HG03045 (cell line): ENCODE data around the gene NTNG1.
"Not testable (repeated sequence)": the region's sequence is repeated elsewhere in the genome, so short reads cannot be mapped to it uniquely, and the experiment has no call there.

Experiments used
- ATAC-seq: cut with Tn5 transposase; IDR thresholded peaks from one replicate; pipeline ENCODE4 v1.9.1; 2021; ENCODE audit warnings: mild to moderate bottlenecking, moderate library complexity; ENCODE audit not compliant: unreplicated experiment

The NTNG1 gene

DNA sequence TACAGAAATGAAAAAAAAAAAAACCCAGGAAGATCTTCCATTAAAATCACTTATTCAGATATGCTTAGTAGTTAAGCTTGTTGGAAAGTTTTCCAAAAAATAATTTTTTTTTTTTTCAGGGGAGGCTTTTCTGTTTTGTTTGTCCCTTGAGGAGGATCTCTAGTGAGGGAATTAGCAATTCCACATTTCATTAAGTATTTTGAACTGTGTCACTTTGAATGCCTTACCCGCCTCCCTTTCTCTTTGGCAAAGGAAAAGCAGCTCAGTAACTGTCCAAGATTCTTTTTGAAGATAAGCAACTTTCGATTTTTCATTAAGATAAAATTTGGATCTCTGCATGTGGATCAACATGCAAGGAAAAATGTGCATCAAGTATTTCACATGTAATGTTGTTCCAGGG is 1.8 kb downstream of the NTNG1 start:
- ATAC-seq = no peak

DNA sequence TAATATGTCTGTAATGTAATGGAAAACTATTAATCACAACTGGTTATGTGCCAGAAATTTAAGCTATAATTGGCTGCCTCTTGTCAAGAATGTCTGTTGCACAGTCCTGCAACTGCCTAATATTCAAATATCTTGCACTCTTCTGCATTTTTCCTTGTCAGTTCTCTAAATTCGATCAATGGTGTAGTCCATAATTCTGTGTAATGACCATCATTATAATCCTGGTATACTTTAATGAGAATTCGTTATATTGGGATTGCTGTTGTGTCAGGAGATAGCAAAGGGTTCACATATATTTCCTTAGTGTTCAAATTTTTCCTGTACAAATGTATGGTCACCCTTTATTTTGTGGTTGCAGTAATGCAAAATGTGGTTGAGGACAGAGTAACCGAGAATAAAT is 4.8 kb downstream of the NTNG1 start:
- no peak for ATAC-seq

DNA sequence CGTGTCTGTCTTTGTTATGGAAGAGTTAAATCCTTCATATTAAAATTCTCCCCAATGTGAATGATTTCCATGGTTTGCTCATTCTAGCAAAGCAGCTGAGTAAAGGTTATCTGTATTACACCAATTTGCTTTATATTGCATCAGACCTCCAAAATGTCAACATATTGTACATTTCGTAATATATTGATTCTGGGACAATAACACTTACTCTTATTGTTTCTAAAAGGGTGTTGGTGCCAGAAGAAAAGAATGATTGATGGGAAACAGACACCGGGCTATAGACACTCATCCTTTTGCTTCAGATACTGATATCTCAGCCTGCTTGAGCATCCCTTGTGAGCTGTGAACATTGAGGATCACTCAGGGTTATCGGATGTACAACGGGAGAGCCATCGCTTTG is 7.0 kb downstream of the NTNG1 start:
- no peak for ATAC-seq

DNA sequence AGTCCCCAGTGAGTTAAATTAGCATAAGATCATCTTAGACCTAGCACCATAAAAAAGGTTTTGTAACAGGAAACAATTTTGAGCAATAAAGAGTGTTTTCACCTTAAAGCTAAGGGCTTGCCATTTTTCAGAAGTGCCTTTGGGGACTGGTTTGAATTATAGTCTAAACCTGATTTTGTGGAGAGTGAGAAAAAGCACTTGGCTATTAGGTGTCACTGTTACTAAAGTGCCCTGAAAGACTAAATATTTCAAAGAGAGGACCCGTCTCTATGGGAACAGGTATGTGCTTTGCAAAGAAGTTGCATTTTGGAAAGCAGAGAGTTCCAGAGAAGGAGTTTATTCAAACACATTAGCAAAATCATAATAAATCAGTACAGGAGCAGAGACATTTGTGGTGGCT is 9.1 kb downstream of the NTNG1 start:
- ATAC-seq = no peak

DNA sequence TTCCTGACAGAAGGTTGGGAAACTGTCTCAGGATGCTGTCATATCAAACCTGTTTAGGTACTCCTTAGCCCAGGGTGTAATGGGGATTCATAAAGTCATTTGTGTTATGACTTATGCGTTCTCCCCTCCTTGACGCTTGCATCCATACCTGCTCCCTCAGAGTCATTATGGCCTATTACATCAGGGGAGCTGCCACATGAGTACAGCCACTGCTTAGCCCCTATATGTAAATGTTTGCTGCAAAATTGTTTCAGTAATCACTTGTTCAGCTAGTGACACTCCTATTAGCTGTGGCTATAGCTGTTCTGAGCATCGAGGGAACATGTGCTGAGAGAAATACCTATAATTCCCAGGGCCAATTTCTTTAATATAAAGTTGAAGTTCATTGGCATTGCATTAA is 10.5 kb downstream of the NTNG1 start:
- ATAC-seq = no peak

DNA sequence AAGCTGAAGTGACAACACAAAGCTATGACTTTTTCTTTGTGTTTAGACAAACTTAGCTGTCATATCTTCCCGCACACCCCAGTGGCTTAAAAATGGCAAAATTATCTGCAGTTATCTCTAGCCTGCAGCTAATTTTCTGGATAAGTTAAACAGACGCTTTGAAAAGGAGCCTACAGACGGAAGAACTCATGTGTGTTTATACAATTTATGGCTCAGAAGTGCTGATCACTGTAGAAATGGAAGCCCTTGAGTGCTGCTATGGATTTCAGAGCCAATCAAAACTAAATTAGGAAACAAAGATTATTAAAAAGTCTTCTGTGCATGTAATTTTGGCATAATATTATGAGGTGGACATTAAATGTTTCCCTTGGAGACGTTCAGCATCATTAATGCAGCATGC is 11.6 kb downstream of the NTNG1 start:
- ATAC-seq = no peak

DNA sequence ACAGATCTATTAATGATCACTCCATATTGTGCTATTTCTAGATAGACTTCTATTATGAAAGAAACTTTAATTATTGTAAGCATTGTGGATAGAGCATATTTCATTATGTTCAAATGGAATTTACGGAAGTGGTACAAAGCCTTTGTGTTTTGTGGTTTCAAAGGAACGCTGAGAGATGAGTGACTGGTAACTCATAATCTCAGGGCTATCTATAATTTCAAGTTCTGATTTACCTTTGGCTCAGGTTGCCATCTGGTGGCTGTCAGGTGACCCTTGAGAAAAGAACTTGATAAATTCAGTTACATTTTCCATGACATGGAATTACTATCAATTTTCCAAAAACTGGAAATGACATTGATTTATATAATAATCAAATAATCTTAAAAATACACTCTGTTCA is 12.2 kb downstream of the NTNG1 start:
- no peak for ATAC-seq

DNA sequence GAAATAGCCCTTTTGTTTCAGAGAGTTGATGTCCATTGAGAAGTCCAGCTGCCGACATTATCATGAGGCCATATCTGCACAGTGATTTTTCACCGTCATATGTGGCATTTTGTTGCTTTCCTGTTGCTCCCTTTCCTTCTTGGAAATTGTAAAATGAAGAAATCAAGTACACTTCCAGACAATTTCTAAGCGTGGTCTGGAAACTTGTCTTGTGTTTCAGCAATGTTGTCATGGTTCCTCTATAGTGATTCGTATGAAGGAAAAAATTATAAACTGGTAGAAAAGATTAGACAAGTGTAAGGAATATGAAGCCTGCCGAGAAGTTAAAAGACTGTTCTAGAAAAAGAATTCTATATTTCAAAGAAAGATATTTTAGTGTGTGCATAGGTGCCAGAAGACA is 17.7 kb downstream of the NTNG1 start:
- no peak for ATAC-seq

DNA sequence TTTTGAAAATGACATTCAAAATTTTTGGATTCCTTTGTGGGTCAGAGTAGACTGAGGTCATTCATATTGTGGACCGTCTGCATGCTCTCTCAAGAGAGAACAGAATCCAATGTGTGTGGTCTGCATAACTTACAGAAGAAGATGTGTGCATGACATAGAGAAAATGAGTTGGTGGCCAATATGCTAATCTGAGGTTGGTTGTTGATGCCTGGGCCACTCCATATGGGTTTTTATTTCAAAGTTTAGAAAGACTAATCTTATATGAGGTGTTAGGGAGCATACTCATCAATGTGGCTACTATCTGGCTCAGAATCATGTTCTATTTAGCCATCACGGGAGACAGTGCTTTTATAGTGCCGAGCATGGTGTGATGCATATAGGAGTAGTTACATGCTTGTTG is 18.2 kb downstream of the NTNG1 start:
- ATAC-seq = no peak

DNA sequence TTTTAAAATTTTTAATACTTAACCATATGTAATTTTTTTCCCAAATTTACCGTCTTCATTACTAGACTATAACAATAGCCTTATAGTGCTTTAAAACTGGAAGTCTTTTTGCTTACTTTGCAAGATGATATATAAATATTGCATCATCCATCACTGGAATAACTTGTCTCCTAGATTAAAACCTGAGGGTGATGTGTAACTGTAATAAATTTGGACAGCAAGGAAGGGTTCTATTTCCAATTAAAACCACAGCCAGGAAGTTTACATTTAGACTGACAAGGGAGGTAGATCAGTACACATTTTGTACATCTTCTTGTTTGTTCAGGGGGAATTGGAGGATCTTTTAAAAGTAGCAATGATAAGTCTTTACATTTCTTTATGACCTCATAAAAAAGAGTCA is 21.9 kb downstream of the NTNG1 start:
- ATAC-seq = no peak

DNA sequence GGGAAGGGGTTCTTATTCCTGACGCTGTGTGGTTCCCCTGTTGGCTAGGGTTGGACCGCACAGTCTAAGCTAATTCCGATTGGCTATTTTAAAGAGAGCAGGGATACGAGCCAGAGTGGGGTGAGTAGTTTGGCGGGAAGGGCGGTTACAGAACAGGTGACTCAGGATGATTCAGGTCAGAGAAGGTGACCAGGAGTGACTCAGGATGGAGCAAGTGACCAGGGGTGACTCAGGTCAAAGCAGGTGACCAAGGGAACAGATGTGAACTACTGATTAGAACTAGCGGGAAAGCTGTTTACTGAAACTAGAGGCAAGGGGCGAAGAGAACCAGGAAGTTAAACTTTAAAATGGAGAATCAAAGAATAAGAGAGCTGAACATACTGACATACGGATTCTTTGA is 24.1 kb downstream of the NTNG1 start:
- not testable (repeated sequence) for ATAC-seq

DNA sequence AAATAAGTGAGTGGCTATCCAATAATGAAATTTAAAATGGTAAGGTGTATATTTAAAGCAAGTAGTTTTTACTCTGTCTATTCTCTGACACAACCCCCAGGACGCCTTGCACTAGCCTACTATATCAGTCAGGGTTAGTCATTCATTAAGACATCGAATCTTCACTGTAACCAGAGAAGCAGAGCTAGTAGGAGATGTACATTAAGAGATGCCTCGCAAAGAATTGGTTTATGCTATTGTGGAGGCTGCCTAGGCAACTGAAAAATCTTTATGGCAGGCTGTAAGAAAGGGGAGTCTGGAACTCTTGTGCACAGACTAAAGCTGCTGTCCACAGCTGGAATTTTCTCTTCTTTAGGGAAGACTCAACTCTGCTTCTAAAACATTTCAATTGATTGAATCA is 28.8 kb downstream of the NTNG1 start:
- ATAC-seq = no peak

DNA sequence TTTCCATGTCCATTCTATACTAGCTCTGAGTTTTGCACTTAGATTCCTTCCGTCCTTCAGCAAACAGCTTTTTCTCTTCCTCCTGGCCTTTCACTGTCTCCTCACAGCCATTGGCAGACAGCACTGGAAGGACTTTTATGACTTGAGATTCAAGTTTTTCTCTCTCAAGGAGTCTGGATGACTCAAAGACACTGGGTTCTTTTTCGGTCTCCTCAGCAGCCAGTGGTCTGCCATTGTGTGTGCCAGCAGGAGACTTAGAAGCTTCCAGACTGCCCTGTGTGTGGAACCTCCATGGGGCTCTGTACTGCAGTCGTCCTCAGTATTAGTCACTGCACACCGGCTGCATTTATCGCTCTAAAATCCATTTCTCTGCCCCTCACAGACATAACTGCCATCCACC is 30.5 kb downstream of the NTNG1 start:
- ATAC-seq = no peak

DNA sequence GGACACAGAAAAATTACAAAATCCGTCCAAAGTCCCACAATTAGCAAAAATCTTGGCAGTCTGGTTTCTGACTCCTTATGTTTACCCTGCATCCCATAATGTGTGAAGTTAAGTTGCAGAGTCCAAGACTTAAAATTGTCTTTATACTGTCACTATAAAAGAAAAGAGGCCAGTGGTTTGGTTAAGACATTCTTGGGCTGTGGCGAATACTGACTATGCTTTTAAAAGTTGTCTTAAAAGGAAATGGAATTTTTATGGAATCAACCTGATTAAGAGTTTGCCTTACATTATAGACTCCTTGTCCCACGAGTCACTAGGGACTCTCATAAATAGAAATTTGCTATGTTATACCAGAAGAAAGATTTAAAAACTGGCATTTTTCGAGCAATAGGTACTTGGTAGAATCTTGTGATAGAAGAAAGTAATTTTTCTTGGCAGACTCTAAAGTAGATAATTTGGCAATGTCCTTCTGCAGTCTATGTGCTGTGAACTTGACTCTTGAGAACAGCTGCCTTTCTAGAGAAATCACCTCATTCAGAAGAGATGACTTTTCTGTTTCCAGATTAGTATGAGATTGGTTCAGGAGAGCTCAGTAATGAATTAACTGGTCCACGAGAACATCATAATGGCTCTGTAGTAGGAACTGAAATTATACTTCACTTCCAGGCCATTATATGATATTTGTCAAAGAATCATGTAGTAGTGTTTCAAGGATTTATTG is 31.8 kb downstream of the NTNG1 start:
- no peak for ATAC-seq

DNA sequence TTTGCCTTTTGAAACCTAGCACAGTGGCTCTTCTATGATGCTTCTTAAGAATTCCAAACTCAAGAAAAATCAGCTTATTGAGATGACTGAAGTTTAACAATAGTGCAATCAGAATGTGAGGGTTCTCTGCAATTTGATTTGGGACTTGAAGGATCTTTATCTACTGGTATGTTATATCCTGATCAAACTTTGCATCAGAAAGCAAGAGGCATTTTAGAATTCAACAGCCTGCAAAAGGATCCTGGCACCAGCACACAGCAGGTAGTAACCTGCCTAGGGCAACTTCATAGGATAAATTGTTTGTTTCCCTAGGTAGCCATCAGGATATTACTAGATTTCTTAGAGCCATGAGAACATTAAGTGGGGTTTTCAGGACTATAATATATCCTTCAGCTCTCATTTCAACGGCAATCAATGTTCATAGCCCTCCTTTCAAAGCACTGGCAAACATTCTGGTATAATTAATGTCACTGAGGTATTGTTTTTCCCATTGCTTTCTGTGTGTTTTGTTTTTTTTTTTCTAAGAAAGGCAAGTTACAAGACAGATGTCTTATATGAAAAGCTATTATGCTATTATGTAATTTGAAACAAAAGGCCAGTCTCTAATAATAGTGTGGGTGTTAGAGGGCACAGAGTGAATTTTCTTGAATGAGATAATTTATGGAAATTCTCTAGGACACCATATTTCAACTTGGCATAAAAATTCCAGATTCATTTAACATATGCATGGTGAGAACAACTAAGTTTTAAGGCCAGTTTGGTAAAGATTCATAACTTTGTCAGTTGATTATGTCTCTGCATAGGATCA is 34.5 kb downstream of the NTNG1 start:
- no peak for ATAC-seq

DNA sequence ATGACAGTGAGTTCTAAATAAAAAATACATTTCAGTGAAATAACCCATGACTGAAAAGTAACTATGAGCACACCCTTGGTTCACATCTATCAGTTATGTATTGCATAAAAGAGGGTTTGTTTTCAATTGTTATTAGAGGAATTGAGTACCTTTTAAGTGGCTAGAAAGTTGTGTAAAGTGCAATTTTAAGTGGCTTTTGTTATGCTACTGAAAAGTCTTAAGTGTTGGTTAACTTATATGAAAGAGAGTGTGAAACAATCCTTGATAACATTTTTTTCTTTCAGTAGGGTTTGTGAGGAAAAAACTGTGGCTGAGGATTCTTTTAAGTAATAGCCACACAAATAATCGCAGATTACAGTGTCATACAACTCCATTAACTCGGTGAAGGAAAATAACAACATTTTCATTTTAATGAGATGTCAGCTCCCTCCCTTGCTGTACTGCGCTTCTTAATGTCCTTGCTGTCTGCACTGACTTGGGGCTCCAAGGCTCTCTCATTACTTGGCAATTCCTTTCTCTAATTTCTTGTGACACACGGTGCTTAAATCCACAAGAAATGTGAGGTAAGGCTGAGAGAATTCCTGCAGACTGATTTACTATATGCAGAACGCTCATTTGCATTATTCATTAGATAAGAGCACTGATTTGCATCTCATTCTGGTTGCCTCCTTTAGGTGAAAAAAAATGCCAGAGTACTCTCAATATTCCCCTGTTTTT is 40.6 kb downstream of the NTNG1 start:
- no peak for ATAC-seq

DNA sequence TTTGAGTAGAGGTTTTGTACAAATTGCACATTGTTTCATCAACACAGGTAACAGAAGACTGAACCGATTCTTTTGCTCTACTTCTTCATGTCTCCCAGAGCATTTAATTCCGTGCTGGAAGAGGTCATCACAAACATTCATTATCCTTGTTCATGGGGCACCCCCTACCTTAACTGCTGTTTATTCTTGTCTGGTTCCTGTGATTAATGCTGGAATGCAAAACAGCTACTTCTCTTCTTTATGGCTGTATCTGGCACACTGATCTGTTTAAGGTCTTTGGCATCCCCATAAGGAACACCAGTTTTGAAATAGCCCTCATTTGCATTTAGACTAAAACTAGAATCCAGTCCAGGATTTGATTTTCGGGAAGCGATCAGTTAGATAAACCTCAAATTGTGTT is 42.2 kb downstream of the NTNG1 start:
- ATAC-seq = no peak

DNA sequence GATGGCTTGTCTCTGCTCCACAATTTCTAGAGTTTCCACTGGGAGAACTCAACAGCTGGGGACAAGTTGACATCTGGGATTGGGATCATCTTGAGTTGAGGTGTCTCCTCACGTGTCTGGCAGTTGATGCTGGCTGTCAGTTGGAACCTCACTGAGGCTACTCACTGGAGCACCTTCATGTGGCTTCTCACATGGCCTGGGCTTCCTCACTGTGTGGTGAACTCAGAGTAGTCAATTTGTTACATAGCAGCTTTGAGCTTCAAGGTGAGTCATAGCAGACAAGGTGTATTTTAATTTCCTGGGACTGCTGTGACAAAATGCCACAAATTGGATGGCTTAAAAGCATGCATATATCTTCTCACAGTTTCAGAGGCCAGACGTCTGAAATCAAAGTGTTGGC is 44.0 kb downstream of the NTNG1 start:
- no peak for ATAC-seq

DNA sequence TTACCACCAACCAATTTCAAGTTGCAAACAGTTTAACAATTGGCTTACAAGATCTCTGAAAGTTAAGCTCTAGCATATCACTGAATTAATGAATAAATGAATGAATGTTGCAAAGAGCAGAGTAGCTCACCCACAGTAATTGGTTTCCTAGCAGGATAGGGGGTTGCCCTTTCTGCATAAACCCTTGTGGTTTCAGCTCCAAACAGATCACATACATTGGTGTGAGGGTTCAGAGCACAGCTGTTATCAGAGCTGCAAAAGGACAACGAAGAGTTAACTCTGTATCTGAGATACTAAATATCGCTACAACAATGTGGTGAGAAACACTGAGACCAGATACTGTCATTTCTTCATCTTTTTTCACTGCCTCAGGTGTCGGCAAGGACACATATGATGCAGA is 46.6 kb downstream of the NTNG1 start:
- no peak for ATAC-seq

DNA sequence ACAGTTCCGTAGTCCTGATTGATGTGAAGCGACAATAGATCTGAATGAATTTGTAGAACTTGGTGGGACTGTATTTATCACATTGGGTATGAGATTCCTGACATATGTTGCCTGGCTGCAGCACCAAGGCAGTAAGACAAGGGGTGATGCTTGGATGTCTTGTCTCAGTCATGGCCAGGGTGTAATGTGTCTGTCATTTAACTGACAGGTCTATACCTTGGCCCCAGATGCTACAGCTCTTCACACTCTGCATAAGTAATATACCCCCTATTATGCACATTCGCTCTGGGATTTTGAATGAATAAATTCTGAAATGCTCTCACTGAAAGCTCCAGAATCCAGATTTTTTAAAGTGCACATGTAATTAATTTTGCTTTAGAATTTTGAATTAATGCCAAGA is 47.3 kb downstream of the NTNG1 start:
- ATAC-seq = no peak

DNA sequence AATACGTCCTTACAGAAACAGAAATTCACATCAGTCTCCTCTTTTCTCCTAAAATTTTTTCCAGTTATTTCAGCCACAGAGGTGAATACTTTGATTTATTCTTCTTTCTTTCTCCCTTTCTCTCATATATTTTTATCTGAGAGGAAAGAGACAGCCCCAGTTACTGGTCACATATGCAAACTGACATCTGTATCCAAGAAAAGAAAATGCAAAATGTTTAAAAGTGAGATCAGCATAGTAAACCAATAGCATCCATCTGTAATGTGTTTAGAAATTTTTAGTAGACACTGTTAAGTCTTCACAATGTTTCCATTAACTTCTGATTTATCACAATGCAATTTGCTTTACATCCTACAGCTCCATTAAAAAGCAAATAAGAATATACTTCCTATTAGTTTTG is 53.5 kb downstream of the NTNG1 start:
- ATAC-seq = no peak

DNA sequence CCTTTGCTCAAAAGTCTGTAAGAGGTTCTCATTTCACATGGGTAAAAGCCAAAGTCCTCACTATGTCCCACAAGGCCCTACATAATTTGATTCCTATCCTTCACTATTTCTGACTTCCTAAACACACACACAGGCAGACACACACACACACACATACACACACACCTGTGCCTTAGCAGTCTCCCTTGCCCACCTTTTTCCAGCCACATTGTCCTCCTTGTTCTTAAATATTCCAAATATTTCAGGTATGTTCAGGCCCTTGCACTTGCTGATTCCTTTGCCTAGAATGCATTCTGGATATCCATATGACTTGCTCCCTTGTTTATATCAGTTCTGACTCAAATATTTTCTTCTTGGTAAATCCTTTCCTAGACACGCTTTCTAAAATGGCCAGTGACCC is 54.6 kb downstream of the NTNG1 start:
- no peak for ATAC-seq
